Middle frontal gyrus (tissue), 1 donor: Measurements from ENCODE around the gene DNAJB9.
"Not testable (repeated sequence)": the region's sequence is repeated elsewhere in the genome, so short reads cannot be mapped to it uniquely, and the experiment has no call there.

Experiments
- DNase-seq: peaks from one replicate; pipeline ENCODE4 v3.0.0-alpha.2; 2015; ENCODE audit warnings: low spot score; ENCODE audit errors: extremely low spot score

Gene DNAJB9

DNA sequence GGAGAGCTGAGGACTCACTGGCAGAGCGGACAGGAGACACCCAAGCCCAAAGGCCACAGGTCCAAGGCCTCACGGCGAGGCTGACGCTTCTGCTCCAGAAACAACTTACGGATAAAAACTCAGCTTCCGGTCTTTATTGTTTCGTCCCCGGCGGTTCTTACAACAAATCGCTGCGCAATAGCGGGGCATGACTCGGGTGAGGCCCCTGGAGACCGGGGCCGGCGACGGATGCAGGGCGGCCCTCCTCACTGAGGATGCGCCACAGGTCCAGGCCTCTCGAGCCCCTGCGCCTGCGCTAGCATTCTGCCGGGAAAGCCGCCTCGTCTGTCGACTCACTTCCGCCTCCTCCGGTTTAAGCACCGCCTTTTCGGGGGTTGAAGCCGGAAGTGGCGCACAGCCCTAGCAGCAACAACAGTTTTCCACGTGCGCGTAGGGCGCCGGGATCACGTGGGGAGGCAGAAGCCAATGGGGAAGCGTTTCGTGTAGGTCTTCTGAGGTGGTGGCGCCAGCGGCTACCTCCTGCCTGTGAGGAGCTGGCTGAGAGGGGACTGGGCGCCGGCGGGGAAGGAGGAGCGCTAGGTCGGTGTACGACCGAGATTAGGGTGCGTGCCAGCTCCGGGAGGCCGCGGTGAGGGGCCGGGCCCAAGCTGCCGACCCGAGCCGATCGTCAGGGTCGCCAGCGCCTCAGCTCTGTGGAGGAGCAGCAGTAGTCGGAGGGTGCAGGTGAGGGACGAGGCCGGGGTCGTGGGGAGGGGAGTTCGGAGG, at the start of gene DNAJB9, which contains the start of gene THAP5:
Gene DNAJB9, plus strand, starts transcription at position 494 of the 765 bp plus-strand sequence. CDS start 1,853 bp downstream, outside the sequence.
Gene THAP5, minus strand, starts transcription at position 326 of the 765 bp plus-strand sequence. Its CDS starts 137 bp downstream, at position 189.
- DNase-seq, result peak; percentile 100

DNA sequence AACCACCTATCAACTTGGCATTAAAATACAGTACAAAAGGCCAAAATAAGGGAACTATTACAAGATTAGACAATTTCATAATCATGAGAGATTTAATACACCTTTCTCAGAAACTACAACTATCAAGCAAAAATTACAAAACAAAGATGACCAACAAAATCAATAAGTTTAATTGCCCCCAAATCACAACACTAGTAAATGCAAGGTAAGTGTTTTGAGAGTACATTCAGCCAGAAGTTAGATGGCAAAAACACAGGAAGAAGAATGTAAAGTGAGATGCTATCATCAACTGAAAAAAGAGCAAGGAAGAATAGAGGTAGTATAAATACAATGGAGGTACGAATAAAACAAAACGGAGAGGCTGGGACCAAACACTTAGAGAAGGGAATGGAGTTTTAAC, 46.9 kb upstream of the DNAJB9 start:
- DNase-seq, result no peak

- peak; percentile 12 for DNase-seq
Observed at GRCh38 chr7:108525327-108525984, 44.2 kb upstream of the DNAJB9 start.

DNA sequence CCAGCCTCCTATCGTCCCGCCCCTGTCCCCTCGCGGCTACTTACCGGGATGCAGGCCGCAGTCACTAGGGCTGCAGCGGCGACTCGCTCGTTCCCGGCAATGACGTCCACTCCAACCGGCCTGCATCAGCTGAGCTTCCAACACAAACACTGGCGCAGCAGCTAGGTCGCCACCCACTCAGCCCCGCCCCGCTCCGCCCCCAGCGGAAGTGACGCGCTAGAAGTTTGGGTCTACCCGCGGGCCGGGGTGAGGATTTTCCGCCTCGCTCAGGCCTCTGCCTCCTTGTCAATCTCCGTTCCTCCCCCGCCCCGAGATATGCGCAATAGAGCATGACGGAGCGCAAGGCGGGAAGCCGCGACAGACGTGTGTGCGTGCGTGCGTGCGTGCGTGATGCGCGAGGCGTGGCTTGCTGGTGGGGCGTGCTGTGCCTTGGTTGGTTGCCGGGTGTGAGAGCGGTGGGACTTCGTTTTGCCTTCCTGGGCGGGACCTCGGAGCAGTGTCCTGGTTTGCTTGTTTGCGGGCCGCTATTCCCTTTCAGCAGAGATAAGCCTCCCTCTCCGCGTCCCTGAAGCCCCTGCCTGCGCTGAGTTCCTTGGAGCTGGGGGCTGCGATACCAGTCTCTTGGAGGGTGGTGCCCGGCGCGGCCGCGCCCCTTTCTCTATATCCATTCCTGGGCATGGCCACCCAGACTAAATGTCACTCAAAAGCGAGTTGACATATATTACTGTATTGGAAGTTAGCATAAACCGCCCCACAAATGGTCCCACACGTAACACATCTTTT, 43.5 kb upstream of the DNAJB9 start, which contains the start of gene PNPLA8:
Gene PNPLA8, minus strand, starts transcription at position 151 of the 783 bp plus-strand sequence. CDS start 10,644 bp downstream, outside the sequence.
- peak; percentile 100 for DNase-seq

GRCh38 chr7:108526768-108527017, 43.0 kb upstream of the DNAJB9 start:
- no peak for DNase-seq

GRCh38 chr7:108528183-108528712, 41.4 kb upstream of the DNAJB9 start:
- no peak for DNase-seq

DNA sequence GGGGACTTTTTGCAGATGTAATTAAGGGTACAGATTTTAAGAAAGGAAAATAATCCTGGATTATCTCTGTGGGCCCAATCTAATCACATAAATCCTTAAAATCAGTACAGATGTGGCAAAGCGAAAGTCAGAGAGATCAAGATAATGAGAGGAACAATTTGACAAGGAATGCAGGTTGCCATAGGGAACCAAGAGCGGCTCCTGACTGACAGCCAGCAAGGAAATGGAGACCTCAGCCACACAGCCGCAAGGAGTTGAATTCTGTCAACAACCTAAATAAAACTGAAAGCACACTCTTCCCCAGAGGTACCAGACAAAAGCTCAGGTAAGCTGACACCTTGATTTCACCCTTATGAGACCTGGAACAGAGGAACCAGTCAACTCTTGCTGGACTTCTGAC, 40.3 kb upstream of the DNAJB9 start:
- no peak for DNase-seq

DNA sequence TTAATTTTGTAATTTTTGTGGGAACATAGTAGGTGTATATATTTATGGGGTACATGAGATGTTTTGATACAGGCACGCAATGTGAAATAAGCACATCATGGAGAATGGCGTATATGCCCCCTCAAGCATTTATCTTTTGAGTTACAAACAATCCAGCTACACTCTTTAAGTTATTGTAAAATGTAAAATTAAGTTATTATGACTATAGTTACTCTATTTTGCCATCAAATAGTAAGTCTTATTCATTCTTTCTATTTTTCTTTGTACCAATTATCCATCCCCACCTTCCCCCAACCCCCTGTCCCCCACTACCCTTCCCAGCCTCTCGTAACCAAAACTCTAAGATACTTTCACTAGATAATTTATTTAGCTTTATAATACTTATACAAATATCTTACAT, 36.0 kb upstream of the DNAJB9 start:
- DNase-seq, result no peak

GRCh38 chr7:108535257-108535656, 34.4 kb upstream of the DNAJB9 start:
- DNase-seq, result no peak

DNA sequence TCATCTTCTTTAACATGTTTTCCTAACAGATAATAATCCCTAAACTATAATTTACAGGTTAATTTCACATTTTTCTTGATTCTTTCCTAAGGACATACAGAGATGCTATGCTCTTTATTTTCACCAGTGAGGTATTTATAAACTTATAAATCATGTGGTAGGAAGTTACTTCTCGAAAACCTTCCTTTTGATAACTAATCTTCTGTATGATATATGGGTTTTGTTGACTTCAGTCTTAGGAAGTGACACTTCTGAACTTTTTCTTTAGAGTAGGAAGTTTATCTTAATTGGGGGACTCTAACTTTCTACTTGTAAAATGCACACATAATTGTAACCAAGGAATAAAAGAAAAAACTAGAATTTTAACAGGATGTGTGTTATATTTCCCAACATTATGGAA, 33.9 kb upstream of the DNAJB9 start:
- no peak for DNase-seq

GRCh38 chr7:108537229-108537628, 32.4 kb upstream of the DNAJB9 start:
- DNase-seq, result no peak

DNA sequence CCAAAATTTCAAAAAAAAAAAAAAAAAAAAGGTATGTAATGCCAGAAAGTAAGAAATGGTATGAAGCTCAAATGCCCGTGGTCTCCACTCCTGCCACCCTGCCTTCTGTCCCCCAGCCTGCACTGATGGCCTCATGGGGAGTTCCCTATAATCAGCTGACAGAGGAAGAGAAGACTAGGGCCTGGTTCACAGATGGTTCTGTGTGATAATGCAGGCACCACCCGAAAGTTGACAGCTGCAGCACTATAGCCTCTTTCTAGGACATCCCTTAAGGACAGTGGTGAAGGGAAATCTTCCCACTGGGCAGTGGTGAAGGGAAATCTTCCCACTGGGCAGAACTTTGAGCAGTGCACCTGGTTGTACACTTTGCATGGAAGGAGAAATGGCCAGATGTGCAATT, 31.4 kb upstream of the DNAJB9 start:
- DNase-seq, result not testable (repeated sequence)

GRCh38 chr7:108538685-108539084, 31.0 kb upstream of the DNAJB9 start:
- not testable (repeated sequence) for DNase-seq

GRCh38 chr7:108541478-108541877, 28.2 kb upstream of the DNAJB9 start:
- no peak for DNase-seq

- DNase-seq, result not testable (repeated sequence)
Observed at GRCh38 chr7:108548141-108548896, 21.4 kb upstream of the DNAJB9 start.

DNA sequence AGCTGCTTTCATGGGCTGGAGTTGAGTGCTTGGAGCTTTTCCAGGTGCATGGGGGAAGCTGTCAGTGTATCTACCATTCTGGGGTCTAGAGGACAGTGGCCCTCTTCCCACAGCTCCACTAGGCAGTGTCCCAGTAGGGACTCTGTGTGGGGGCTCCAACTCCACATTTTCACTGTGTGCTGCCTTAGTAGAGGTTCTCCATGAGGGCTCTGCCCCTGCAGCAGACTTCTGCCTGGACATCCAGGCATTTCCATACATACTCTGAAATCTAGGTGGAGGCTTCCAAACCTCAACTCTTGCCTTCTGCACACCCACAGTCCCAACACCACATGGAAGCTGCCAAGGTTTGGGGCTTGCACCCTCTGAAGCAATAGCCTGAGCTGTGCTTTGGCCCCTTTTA, 13.0 kb upstream of the DNAJB9 start:
- not testable (repeated sequence) for DNase-seq

DNA sequence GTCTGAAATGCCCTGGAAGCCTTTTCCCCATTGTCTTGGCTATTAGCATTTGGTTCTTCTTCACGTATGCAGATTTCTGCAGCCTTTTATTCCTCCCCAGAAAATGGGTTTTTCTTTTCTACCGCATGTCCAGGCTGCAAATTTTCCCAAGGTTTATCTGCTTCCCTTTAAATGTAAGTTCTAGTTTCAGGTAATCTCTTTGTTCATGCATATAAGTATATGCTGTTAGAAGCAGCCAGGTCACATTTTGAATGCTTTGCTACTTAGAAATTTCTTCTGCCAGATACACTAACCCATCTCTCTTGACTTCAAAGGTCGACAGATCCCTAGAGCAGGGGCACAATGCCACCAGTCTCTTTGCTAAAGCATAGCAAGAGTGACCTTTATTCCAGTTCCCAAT, 12.5 kb upstream of the DNAJB9 start:
- no peak for DNase-seq

- no peak for DNase-seq
Observed at GRCh38 chr7:108557617-108558016, 12.1 kb upstream of the DNAJB9 start.

DNA sequence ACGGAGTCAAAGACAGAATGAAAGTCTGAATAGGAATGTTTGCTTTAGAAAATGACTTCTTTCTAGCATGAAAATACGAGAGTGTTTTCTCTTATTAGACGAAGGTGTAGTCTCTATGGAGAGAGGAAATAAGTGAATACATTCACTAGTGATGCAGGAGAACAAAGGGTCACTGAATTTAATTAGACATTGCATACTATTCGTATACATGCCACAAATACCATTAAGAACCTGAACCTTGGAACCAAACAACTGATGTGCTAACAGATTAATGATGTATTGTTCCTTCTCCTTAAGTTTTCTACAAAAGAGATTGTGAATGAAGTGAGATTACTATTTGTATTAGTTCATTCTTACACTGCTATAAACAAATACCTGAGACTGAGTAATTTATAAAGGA, 10.4 kb upstream of the DNAJB9 start:
- no peak for DNase-seq

DNA sequence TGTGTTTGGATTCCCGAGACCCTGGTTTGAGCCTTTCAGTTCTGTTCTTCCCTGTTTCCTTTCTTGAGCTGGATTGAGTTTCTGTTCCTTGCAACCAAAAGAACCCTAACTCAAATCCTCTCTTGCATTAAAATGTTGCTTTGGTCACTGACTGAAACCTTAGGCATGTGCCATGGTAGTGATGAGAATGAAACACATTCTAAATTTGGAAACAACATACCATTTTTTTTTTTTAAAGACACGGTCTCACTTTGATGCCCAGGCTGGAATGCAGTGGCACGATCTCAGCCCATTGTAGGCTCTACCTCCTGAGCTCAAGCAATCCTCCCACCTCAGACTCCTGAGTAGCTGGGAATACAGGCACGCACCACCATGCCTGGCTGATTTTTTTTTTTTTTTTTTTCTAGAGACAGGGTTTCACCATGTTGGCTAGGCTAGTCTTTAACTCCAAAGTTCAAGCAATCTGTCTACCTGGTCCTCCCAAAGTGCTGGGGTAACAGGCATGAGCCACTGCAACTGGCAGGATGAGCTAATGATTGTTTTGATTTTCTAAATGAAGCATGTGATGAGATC, 8.5 kb upstream of the DNAJB9 start:
- DNase-seq, result no peak

DNA sequence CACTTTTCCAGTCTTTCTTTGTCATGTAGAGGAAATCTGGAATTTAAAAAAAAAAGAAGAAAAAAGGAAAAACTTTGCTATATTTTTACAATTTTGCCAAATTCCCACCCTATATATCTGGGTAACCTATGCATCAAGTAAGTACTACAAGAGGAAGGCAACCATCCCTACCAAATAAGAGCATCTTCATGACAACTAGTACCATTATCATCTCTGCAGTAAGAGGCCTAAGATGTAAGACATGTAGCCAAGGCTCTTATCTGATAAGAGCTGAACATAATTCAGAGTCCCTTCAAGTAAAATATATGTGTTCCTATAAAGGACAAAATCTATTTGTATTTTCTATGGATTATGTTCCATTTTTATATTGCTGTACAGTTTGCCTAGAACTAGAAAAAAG, 3.7 kb upstream of the DNAJB9 start:
- no peak for DNase-seq
